H9 (cell line): ENCODE results near the gene CYFIP1. TPM values are rescaled to one million over a fixed set of nuclear protein-coding genes. Genes with fewer than 3 reads are reported as not detected.

Source experiments
- DNase-seq: peaks from one replicate; pipeline ENCODE4 v3.0.0-alpha.2; 2017
- H2AFZ ChIP-seq: one replicate; pipeline ENCODE4 v1.6.1; 2013; ENCODE audit warnings: mild to moderate bottlenecking, low read length, control low read depth, moderate library complexity
- H2AK5ac ChIP-seq: 2 replicates; pipeline ENCODE4 v1.6.1; 2013; ENCODE audit warnings: low read length, control low read depth, mixed read lengths; ENCODE audit not compliant: insufficient read length
- H2BK120ac ChIP-seq: one replicate; pipeline ENCODE4 v1.6.1; 2013; ENCODE audit warnings: low read depth, mild to moderate bottlenecking, low read length, control low read depth, inconsistent platforms; ENCODE audit not compliant: poor library complexity, severe bottlenecking
- H2BK12ac ChIP-seq: 2 replicates; pipeline ENCODE4 v1.6.1; 2013; ENCODE audit warnings: low read length, control low read depth, mixed read lengths, low read depth; ENCODE audit not compliant: insufficient read length
- H2BK15ac ChIP-seq: 2 replicates; pipeline ENCODE4 v1.6.1; 2013; ENCODE audit warnings: low read depth, low read length, control low read depth
- H2BK20ac ChIP-seq: one replicate; pipeline ENCODE4 v1.6.1; 2013; ENCODE audit warnings: low read depth, mild to moderate bottlenecking, low read length, control low read depth, inconsistent platforms; ENCODE audit not compliant: poor library complexity, severe bottlenecking
- H2BK5ac ChIP-seq: 2 replicates; pipeline ENCODE4 v1.6.1; 2013; ENCODE audit warnings: low read length, control low read depth, mixed read lengths; ENCODE audit not compliant: insufficient read length
- H3K14ac ChIP-seq: 2 replicates; pipeline ENCODE4 v1.6.1; 2013; ENCODE audit warnings: low read length, control low read depth; ENCODE audit not compliant: insufficient read depth
- H3K18ac ChIP-seq: 2 replicates; pipeline ENCODE4 v1.6.1; 2013; ENCODE audit warnings: low read depth, mild to moderate bottlenecking, mixed read lengths, low read length, control low read depth; ENCODE audit not compliant: insufficient read length
- H3K23ac ChIP-seq: 2 replicates; pipeline ENCODE4 v1.6.1; 2013; ENCODE audit warnings: low read length, control low read depth, mixed read lengths, low read depth; ENCODE audit not compliant: insufficient read length
- H3K23me2 ChIP-seq: 2 replicates; pipeline ENCODE4 v1.6.1; 2013; ENCODE audit warnings: low read depth, mild to moderate bottlenecking, mixed read lengths, low read length, control low read depth; ENCODE audit not compliant: insufficient read length, poor library complexity, severe bottlenecking
- H3K27ac ChIP-seq: 2 replicates; pipeline ENCODE4 v1.5.1; 2013; ENCODE audit warnings: low read length, control low read depth, mixed read lengths, low read depth; ENCODE audit not compliant: insufficient read length
- H3K27me3 ChIP-seq: 2 replicates; pipeline ENCODE4 v1.6.1; 2013; ENCODE audit warnings: low read length, control low read depth, inconsistent platforms; ENCODE audit not compliant: insufficient read depth
- H3K4ac ChIP-seq: 2 replicates; pipeline ENCODE4 v1.6.1; 2013; ENCODE audit warnings: low read depth, mild to moderate bottlenecking, control low read depth, inconsistent platforms, low read length, moderate library complexity
- H3K4me1 ChIP-seq: 2 replicates; pipeline ENCODE4 v1.6.1; 2013; ENCODE audit warnings: low read length, control low read depth, inconsistent platforms; ENCODE audit not compliant: insufficient read depth
- H3K4me2 ChIP-seq: 2 replicates; pipeline ENCODE4 v1.6.1; 2013; ENCODE audit warnings: low read length, control low read depth, mixed read lengths; ENCODE audit not compliant: insufficient read length, insufficient read depth
- H3K56ac ChIP-seq: 2 replicates; pipeline ENCODE4 v1.6.1; 2013; ENCODE audit warnings: low read depth, mild to moderate bottlenecking, mixed read lengths, low read length, control low read depth; ENCODE audit not compliant: insufficient read length
- H3K79me1 ChIP-seq: 2 replicates; pipeline ENCODE4 v1.6.1; 2013; ENCODE audit warnings: low read depth, mild to moderate bottlenecking, moderate library complexity, low read length, control low read depth, inconsistent platforms; ENCODE audit not compliant: insufficient read depth, poor library complexity, severe bottlenecking
- H3K79me2 ChIP-seq: 2 replicates; pipeline ENCODE4 v1.6.1; 2013; ENCODE audit warnings: low read length, control low read depth, inconsistent platforms; ENCODE audit not compliant: insufficient read depth
- H3K9ac ChIP-seq: 2 replicates; pipeline ENCODE4 v1.6.1; 2013; ENCODE audit warnings: low read length, control low read depth, mixed read lengths; ENCODE audit not compliant: insufficient read length; ENCODE audit errors: extremely low read depth
- H3K9me3 ChIP-seq: one replicate; pipeline ENCODE4 v1.6.1; 2013; ENCODE audit warnings: low read depth, low read length, inconsistent platforms; ENCODE audit not compliant: control insufficient read depth
- H3T11ph ChIP-seq: one replicate; pipeline ENCODE4 v1.6.1; 2013; ENCODE audit warnings: mild to moderate bottlenecking, low read length, control low read depth, inconsistent platforms
- H4K20me1 ChIP-seq: one replicate; pipeline ENCODE4 v1.6.1; 2013; ENCODE audit not compliant: control insufficient read depth, insufficient read length, insufficient read depth
- H4K5ac ChIP-seq: 2 replicates; pipeline ENCODE4 v1.6.1; 2013; ENCODE audit warnings: low read depth, mild to moderate bottlenecking, mixed read lengths, low read length, control low read depth; ENCODE audit not compliant: insufficient read length
- H4K8ac ChIP-seq: replicated peaks from 2 replicates; pipeline ENCODE4 v1.6.1; 2013; ENCODE audit warnings: low read length, control low read depth, mixed read lengths, low read depth; ENCODE audit not compliant: insufficient read length
- H4K91ac ChIP-seq: 2 replicates; pipeline ENCODE4 v1.6.1; 2013; ENCODE audit warnings: low read depth, mild to moderate bottlenecking, moderate library complexity, mixed read lengths, low read length, control low read depth; ENCODE audit not compliant: insufficient read length
- H3K27ac Mint-ChIP-seq, 3 experiments: 2 replicates in 2 of 3; 3 replicates in 1 of 3; pipeline ENCODE4 v1.8.0; 2020 to 2021; ENCODE audit warnings: mixed read lengths in 3 of 3, mild to moderate bottlenecking in 1 of 3, moderate library complexity in 1 of 3
- H3K27me3 Mint-ChIP-seq: 2 replicates; pipeline ENCODE4 v1.8.0; 2021; ENCODE audit warnings: low read depth, mild to moderate bottlenecking, moderate library complexity, mixed read lengths
- H3K36me3 Mint-ChIP-seq, 3 experiments: 2 replicates in 2 of 3; 3 replicates in 1 of 3; pipeline ENCODE4 v1.8.0; 2020 to 2021; ENCODE audit warnings: low read depth in 3 of 3, mixed read lengths in 3 of 3; ENCODE audit not compliant: insufficient read depth in 1 of 3
- H3K4me1 Mint-ChIP-seq, 2 experiments: 2 replicates each; pipeline ENCODE4 v1.8.0; 2020; ENCODE audit warnings: mixed read lengths in 2 of 2
- H3K4me3 Mint-ChIP-seq, 2 experiments: 2 replicates in 1 of 2; 3 replicates in 1 of 2; pipeline ENCODE4 v1.8.0; 2020 to 2021; ENCODE audit warnings: mild to moderate bottlenecking in 2 of 2, mixed read lengths in 2 of 2, moderate library complexity in 1 of 2
- H3K9me3 Mint-ChIP-seq, 2 experiments: 2 replicates in 1 of 2; 3 replicates in 1 of 2; pipeline ENCODE4 v1.8.0; 2020; ENCODE audit warnings: mild to moderate bottlenecking in 2 of 2, mixed read lengths in 2 of 2, moderate library complexity in 1 of 2
- CTCF ChIP-seq: fragments of 200-600 bp; sonication (generic); conservative IDR thresholded peaks from 3 replicates; pipeline ENCODE4 v1.8.0; 2021; ENCODE audit warnings: antibody characterized with exemption, mild to moderate bottlenecking
- WGBS: extraction: QIAGEN DNeasy Blood & Tissue Kit; methylation state at CpG from one replicate; pipeline ENCODE4 v1.1.7; 2013; ENCODE audit warnings: missing lambda C conversion rate, low lambda C conversion rate, mixed read lengths; ENCODE audit not compliant: insufficient read length; ENCODE audit errors: extremely low coverage; 5-methylcytosine and 5-hydroxymethylcytosine counted together
- total RNA-seq: library from RNA; stranded (reverse); gene quantifications from 2 replicates; pipeline ENCODE4 v1.2.1, GENCODE V29; 2021

CYFIP1 gene
- total RNA-seq, 1 experiment from 2014 or later = 71.2 TPM

GRCh38 chr15:22877117-22877516 is 103.1 kb downstream of the CYFIP1 start:
- H2AK5ac ChIP-seq = no peak overlapping the region
- no peak overlapping the region for H2BK5ac ChIP-seq
- H3K23me2 ChIP-seq = no peaks in the 10 kb centered on the region
- H3K9me3 Mint-ChIP-seq = peaks cover 0 to 6% of the 10 kb centered on the region in 2 experiments; a peak in 4 of 5 replicates
- no peak overlapping the region for H3K18ac ChIP-seq
- WGBS = no CpG with 5 or more reads among the region's 5 CpGs
- no peak overlapping the region for H4K5ac ChIP-seq
- H3K9me3 ChIP-seq = no peaks in the 10 kb centered on the region
- H3K27ac ChIP-seq = no peak overlapping the region
- H3K79me2 ChIP-seq = no peaks in the 10 kb centered on the region
- H2BK20ac ChIP-seq = no peak overlapping the region
- no peak overlapping the region for H2BK15ac ChIP-seq
- H3K79me1 ChIP-seq = no peaks in the 10 kb centered on the region
- H3K4me1 ChIP-seq = peaks cover 3% of the 10 kb centered on the region; the same call in 1 of the 2 replicates
- no peak overlapping the region for H3K4me3 Mint-ChIP-seq
- H4K91ac ChIP-seq = no peak overlapping the region
- no peak overlapping the region for H3K23ac ChIP-seq
- H2BK12ac ChIP-seq = no peak overlapping the region
- no peaks in the 10 kb centered on the region for H4K20me1 ChIP-seq
- no peak for TF ChIP-seq CTCF
- no peak overlapping the region for H3K9ac ChIP-seq
- no peak overlapping the region for H2BK120ac ChIP-seq
- no peak for DNase-seq
- H3K4ac ChIP-seq = no peak overlapping the region
- H3K4me2 ChIP-seq = no peak overlapping the region
- peaks cover 15 to 17% of the 10 kb centered on the region in 2 experiments for H3K4me1 Mint-ChIP-seq
- no peak overlapping the region for H3K14ac ChIP-seq
- peaks cover 42 to 64% (median 51%) of the 10 kb centered on the region in 3 experiments for H3K36me3 Mint-ChIP-seq
- H4K8ac ChIP-seq = no peak overlapping the region
- no peak overlapping the region for H3T11ph ChIP-seq
- no peak overlapping the region for H3K56ac ChIP-seq
- no peaks in the 10 kb centered on the region for H3K27me3 ChIP-seq
- no peak overlapping the region for H2AFZ ChIP-seq
- no peaks in the 10 kb centered on the region; the same call in 1 of the 2 replicates for H3K27me3 Mint-ChIP-seq
- no peak overlapping the region for H3K27ac Mint-ChIP-seq
